HepG2 (cell line): ENCODE measurements around the gene PSMB3. TPM values are rescaled to one million over a fixed set of nuclear protein-coding genes. Genes with fewer than 3 reads are reported as not detected.

ENCODE experiments used
- AHR ChIP-seq: IDR thresholded peaks from 2 replicates; pipeline ENCODE4 v1.6.1; 2018; ENCODE audit warnings: missing genetic modification reagents, missing compliant biosample characterization
- CBX2 ChIP-seq, 2 experiments: fragments of 200-600 bp in 1 of 2; sonication (generic); formaldehyde crosslinking in 1 of 2; IDR thresholded peaks; 2 replicates each; pipeline versions ENCODE4 v1.7.0 to v1.8.1; 2018 to 2022; ENCODE audit warnings: low read depth in 2 of 2, low read length in 1 of 2, mild to moderate bottlenecking in 1 of 2, missing genetic modification reagents in 1 of 2
- CBX5 ChIP-seq: sonication (generic); formaldehyde crosslinking; IDR thresholded peaks from 2 replicates; pipeline ENCODE4 v1.4.0; 2020; ENCODE audit warnings: missing genetic modification reagents, borderline replicate concordance
- E2F2 ChIP-seq: sonication (generic); formaldehyde crosslinking; IDR thresholded peaks from 2 replicates; pipeline ENCODE4 v1.4.0; 2020; ENCODE audit warnings: missing genetic modification reagents, borderline replicate concordance
- HOXA5 ChIP-seq: sonication (generic); formaldehyde crosslinking; IDR thresholded peaks from 2 replicates; pipeline ENCODE4 v1.4.0; 2020; ENCODE audit warnings: missing genetic modification reagents
- KDM5A ChIP-seq: fragments of 200-600 bp; sonication (generic); IDR thresholded peaks from 2 replicates; pipeline ENCODE4 v1.7.0; 2018; ENCODE audit warnings: antibody characterized with exemption, mild to moderate bottlenecking, low read length, borderline replicate concordance
- MBD4 ChIP-seq: IDR thresholded peaks from 2 replicates; pipeline ENCODE4 v1.6.1; 2012; ENCODE audit warnings: low read length, inconsistent platforms, borderline replicate concordance
- MXI1 ChIP-seq: IDR thresholded peaks from 3 replicates; pipeline ENCODE4 v1.6.1; 2012; ENCODE audit warnings: low read depth, low read length, inconsistent platforms, borderline replicate concordance
- PAF1 ChIP-seq: IDR thresholded peaks from 2 replicates; pipeline ENCODE4 v1.6.1; 2016; ENCODE audit warnings: missing genetic modification reagents, missing compliant biosample characterization
- SIX4 ChIP-seq: sonication (generic); formaldehyde crosslinking; IDR thresholded peaks from 2 replicates; pipeline ENCODE4 v1.4.0; 2020; ENCODE audit warnings: missing genetic modification reagents
- TEAD2 ChIP-seq: sonication (generic); formaldehyde crosslinking; IDR thresholded peaks from 2 replicates; pipeline ENCODE4 v1.9.0; 2021; ENCODE audit warnings: missing genetic modification reagents
- ZBTB20 ChIP-seq: sonication (generic); formaldehyde crosslinking; IDR thresholded peaks from 2 replicates; pipeline ENCODE4 v1.8.1; 2023; ENCODE audit warnings: missing genetic modification reagents, low read depth, mild to moderate bottlenecking, borderline replicate concordance
- ZMYM2 ChIP-seq: sonication (generic); formaldehyde crosslinking; IDR thresholded peaks from 2 replicates; pipeline ENCODE4 v1.8.0; 2022; ENCODE audit warnings: mild to moderate bottlenecking, missing genetic modification reagents
- ZNF292 ChIP-seq: sonication (generic); formaldehyde crosslinking; IDR thresholded peaks from 2 replicates; pipeline ENCODE4 v1.8.1; 2022; ENCODE audit warnings: mild to moderate bottlenecking, low read depth, missing genetic modification reagents, borderline replicate concordance
- ZNF354B ChIP-seq: sonication (generic); formaldehyde crosslinking; IDR thresholded peaks from 2 replicates; pipeline ENCODE4 v1.8.0; 2022; ENCODE audit warnings: mild to moderate bottlenecking, missing genetic modification reagents
- ZNF484 ChIP-seq: sonication (generic); formaldehyde crosslinking; IDR thresholded peaks from 2 replicates; pipeline ENCODE4 v1.5.1; 2020; ENCODE audit warnings: mild to moderate bottlenecking, low read depth, missing genetic modification reagents, borderline replicate concordance
- polyA plus RNA-seq, 8 experiments: library from polyadenylated mRNA; depleted of rRNA in 3 of 8; stranded (reverse) in 7 of 8; unstranded in 1 of 8; fragments of >200 nt; fragmentation: Illumina TruSeq in 4 of 8; extraction: Trizol in 4 of 8; gene quantifications; 2 replicates each; pipeline versions ENCODE4 v1.2.1 to v1.2.3, GENCODE V29; 2011 to 2016; ENCODE audit warnings: low read depth in 4 of 8, missing spikeins in 1 of 8, mixed read lengths in 1 of 8; ENCODE audit not compliant: insufficient read depth in 1 of 8
- total RNA-seq, 5 experiments: library from RNA; depleted of rRNA; stranded (reverse); fragments of >200 nt; fragmentation: Illumina TruSeq; extraction: Trizol; gene quantifications; 2 replicates each; pipeline ENCODE4 v1.2.3, GENCODE V29; 2016; ENCODE audit warnings: low read depth in 1 of 5
- TF ChIP-seq, protein P1 (sequence below): sonication (generic); formaldehyde crosslinking; IDR thresholded peaks from 2 replicates; pipeline ENCODE4 v1.5.0; 2020; ENCODE audit warnings: mild to moderate bottlenecking, missing genetic modification reagents
- TF ChIP-seq, protein P2 (sequence below): IDR thresholded peaks from 2 replicates; pipeline ENCODE4 v1.6.1; 2012; ENCODE audit warnings: low read length, improper control_type of control experiment

PSMB3 gene
- total and polyA plus RNA-seq, 2 of the 13 experiments (the other 11 are each of a cell fraction or from before 2014, with no cell fraction given) = 366 to 517 TPM

- TF ChIP-seq, protein P1, sequence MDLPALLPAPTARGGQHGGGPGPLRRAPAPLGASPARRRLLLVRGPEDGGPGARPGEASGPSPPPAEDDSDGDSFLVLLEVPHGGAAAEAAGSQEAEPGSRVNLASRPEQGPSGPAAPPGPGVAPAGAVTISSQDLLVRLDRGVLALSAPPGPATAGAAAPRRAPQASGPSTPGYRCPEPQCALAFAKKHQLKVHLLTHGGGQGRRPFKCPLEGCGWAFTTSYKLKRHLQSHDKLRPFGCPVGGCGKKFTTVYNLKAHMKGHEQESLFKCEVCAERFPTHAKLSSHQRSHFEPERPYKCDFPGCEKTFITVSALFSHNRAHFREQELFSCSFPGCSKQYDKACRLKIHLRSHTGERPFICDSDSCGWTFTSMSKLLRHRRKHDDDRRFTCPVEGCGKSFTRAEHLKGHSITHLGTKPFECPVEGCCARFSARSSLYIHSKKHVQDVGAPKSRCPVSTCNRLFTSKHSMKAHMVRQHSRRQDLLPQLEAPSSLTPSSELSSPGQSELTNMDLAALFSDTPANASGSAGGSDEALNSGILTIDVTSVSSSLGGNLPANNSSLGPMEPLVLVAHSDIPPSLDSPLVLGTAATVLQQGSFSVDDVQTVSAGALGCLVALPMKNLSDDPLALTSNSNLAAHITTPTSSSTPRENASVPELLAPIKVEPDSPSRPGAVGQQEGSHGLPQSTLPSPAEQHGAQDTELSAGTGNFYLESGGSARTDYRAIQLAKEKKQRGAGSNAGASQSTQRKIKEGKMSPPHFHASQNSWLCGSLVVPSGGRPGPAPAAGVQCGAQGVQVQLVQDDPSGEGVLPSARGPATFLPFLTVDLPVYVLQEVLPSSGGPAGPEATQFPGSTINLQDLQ (CRISPR knock-in tag) = no peak
- 0 out of 2 replicates have a peak, but pooled peaks have one; percentile 81 for TF ChIP-seq ZNF354B (CRISPR knock-in tag)
- no peak for TF ChIP-seq E2F2 (CRISPR knock-in tag)
- TF ChIP-seq SIX4 (CRISPR knock-in tag) = no peak
- TF ChIP-seq AHR (CRISPR knock-in tag) = no peak
- TF ChIP-seq ZBTB20 (CRISPR knock-in tag) = no peak; the same call in 1 of the 2 replicates
- 0 out of 2 replicates have a peak, but pooled peaks have one; percentile 31 for TF ChIP-seq PAF1 (CRISPR knock-in tag)
- TF ChIP-seq TEAD2 (CRISPR knock-in tag) = no peak
- no peak for TF ChIP-seq ZNF292 (CRISPR knock-in tag)
- TF ChIP-seq, protein P2, sequence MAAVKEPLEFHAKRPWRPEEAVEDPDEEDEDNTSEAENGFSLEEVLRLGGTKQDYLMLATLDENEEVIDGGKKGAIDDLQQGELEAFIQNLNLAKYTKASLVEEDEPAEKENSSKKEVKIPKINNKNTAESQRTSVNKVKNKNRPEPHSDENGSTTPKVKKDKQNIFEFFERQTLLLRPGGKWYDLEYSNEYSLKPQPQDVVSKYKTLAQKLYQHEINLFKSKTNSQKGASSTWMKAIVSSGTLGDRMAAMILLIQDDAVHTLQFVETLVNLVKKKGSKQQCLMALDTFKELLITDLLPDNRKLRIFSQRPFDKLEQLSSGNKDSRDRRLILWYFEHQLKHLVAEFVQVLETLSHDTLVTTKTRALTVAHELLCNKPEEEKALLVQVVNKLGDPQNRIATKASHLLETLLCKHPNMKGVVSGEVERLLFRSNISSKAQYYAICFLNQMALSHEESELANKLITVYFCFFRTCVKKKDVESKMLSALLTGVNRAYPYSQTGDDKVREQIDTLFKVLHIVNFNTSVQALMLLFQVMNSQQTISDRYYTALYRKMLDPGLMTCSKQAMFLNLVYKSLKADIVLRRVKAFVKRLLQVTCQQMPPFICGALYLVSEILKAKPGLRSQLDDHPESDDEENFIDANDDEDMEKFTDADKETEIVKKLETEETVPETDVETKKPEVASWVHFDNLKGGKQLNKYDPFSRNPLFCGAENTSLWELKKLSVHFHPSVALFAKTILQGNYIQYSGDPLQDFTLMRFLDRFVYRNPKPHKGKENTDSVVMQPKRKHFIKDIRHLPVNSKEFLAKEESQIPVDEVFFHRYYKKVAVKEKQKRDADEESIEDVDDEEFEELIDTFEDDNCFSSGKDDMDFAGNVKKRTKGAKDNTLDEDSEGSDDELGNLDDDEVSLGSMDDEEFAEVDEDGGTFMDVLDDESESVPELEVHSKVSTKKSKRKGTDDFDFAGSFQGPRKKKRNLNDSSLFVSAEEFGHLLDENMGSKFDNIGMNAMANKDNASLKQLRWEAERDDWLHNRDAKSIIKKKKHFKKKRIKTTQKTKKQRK = no peak
- no peak for TF ChIP-seq HOXA5 (CRISPR knock-in tag)
- TF ChIP-seq MBD4 = peak; percentile 75; the same call in 1 of the 2 replicates
- no peak for TF ChIP-seq MXI1
- TF ChIP-seq ZMYM2 (CRISPR knock-in tag) = no peak
- no peak for TF ChIP-seq CBX2 (IDR thresholded peaks at IDR 0.05; ENCODE audit: low read depth, low read length)
- TF ChIP-seq CBX2 (CRISPR knock-in tag; IDR thresholded peaks at IDR 0.05; ENCODE audit: low read depth) = no peak
- TF ChIP-seq ZNF484 (CRISPR knock-in tag) = no peak
- TF ChIP-seq KDM5A = no peak
- 0 out of 2 replicates have a peak, but pooled peaks have one; percentile 2 for TF ChIP-seq CBX5
Measured at GRCh38 chr17:38702916-38703741, 49.4 kb upstream of the PSMB3 start (continued).
